Lower lobe of right lung (tissue), 2 donors: ENCODE measurements around the gene ADAMTS12. TPM values are rescaled to one million over a fixed set of nuclear protein-coding genes. Genes with fewer than 3 reads are reported as not detected.

Source experiments
- ATAC-seq, 2 donors: fragments of 200-7000 bp; cut with Tn5 transposase; one replicate each; pipeline ENCODE4 v1.9.1; 2020 to 2022; ENCODE audit warnings: mild to moderate bottlenecking in 2 of 2, moderate library complexity in 2 of 2
- DNase-seq: peaks from one replicate; pipeline ENCODE4 v3.0.0-alpha.2; 2020
- H3K27ac ChIP-seq: fragments of 200-600 bp; one replicate; pipeline ENCODE4 v1.8.0; 2022
- H3K27me3 ChIP-seq: fragments of 200-600 bp; one replicate; pipeline ENCODE4 v1.8.0; 2022; ENCODE audit warnings: low read depth
- H3K36me3 ChIP-seq: fragments of 200-600 bp; one replicate; pipeline ENCODE4 v1.8.0; 2022; ENCODE audit warnings: mild to moderate bottlenecking
- H3K4me1 ChIP-seq: fragments of 200-600 bp; one replicate; pipeline ENCODE4 v1.8.0; 2022
- H3K4me3 ChIP-seq: fragments of 200-600 bp; one replicate; pipeline ENCODE4 v1.8.0; 2022; ENCODE audit warnings: mild to moderate bottlenecking
- H3K9me3 ChIP-seq: fragments of 200-600 bp; one replicate; pipeline ENCODE4 v1.8.0; 2022
- intact Hi-C: fragments of 100-400 bp; cut with DNase I; formaldehyde crosslinking; loops from one replicate; pipeline ENCODE4 v1.11.0; 2022
- total RNA-seq: library from RNA; stranded (reverse); fragmentation: NEBNext Ultra II Directional; extraction: Animal tissue kit (Norgen Biotek cat#: 25700); gene quantifications from one replicate; pipeline ENCODE4 v1.2.1, GENCODE V29; 2021
- TF ChIP-seq, protein P1 (sequence below): fragments of 200-600 bp; IDR thresholded peaks from one replicate; pipeline ENCODE4 v1.8.0; 2022; ENCODE audit warnings: antibody characterized with exemption, mild to moderate bottlenecking
- donor health status: DM: no; HTN: yes; CAD: no; lungs with severe emphysema.

The ADAMTS12 gene
- total RNA-seq, 1 donor from 2014 or later, result 7.6 TPM

DNA sequence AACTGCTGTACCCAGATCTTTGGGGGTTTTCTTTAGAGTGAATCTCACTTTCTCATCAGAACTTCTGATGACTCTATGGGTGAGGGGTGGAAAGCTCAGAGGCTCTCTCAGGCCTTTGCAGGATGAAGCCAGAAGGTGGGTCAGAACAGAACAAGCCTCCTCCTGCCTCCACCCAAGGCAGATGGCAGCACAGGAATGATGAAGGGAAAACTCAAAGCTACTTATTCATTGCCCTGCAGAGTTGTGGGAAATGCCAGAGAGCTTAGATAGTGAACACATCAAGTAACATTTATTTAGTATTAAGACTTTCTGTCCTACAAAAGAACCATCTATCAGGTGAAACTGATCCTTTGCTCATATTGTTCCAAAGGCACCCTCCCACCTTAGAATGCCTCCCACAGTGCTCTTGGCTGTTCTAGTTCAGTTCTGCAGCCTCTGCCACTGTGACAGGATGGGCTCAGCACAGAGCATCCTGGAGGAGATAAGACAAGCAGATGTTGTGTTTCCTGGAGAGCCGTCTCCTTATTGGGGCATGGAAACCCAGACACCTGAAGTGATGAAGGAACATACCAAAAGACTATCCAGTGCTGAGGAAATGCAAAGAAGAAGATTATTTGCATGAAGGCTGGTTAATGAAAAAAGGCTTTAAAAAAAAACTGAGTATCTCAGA lies 146.6 kb downstream of the ADAMTS12 start:
- intact Hi-C loops, result no loop called here
- H3K27ac ChIP-seq, result no peak overlapping the region
- DNase-seq (no peak), ATAC-seq (no peak)
- H3K4me3 ChIP-seq, result no peak overlapping the region
- H3K27me3 ChIP-seq, result no peaks in the 10 kb centered on the region
- TF ChIP-seq, protein P1, sequence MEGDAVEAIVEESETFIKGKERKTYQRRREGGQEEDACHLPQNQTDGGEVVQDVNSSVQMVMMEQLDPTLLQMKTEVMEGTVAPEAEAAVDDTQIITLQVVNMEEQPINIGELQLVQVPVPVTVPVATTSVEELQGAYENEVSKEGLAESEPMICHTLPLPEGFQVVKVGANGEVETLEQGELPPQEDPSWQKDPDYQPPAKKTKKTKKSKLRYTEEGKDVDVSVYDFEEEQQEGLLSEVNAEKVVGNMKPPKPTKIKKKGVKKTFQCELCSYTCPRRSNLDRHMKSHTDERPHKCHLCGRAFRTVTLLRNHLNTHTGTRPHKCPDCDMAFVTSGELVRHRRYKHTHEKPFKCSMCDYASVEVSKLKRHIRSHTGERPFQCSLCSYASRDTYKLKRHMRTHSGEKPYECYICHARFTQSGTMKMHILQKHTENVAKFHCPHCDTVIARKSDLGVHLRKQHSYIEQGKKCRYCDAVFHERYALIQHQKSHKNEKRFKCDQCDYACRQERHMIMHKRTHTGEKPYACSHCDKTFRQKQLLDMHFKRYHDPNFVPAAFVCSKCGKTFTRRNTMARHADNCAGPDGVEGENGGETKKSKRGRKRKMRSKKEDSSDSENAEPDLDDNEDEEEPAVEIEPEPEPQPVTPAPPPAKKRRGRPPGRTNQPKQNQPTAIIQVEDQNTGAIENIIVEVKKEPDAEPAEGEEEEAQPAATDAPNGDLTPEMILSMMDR, result no peak
- H3K4me1 ChIP-seq, result no peaks in the 10 kb centered on the region
- no peaks in the 10 kb centered on the region for H3K36me3 ChIP-seq
- H3K9me3 ChIP-seq, result no peaks in the 10 kb centered on the region

DNA sequence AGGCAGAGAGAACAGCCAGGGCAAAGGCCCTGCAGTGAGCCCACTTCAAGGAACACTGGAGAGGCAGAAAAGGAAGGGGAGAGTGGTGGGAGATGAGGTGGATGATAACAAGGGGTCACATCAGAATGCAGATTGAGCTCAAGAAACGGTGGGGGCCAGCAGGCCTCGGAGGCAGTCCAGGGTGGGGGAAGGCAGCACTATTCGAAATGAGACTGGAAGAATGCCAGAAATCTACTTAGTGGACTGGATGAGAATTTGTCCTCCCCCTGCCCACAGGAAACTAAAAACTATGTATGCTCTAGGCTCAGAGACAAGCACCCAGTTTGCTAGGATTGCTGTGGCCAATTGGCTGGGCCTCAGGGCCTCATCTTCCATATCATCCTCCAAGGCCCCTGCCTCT lies 148.7 kb downstream of the ADAMTS12 start:
- Histone ChIP-seq H3K4me3 (no peak overlapping the region), H3K27me3 (no peaks in the 10 kb centered on the region), H3K36me3 (no peaks in the 10 kb centered on the region), H3K4me1 (no peaks in the 10 kb centered on the region), H3K27ac (no peak overlapping the region), H3K9me3 (no peaks in the 10 kb centered on the region)
- intact Hi-C loops, result no loop called here
- DNase-seq (no peak), ATAC-seq (no peak)
- TF ChIP-seq, protein P1, result no peak

DNA sequence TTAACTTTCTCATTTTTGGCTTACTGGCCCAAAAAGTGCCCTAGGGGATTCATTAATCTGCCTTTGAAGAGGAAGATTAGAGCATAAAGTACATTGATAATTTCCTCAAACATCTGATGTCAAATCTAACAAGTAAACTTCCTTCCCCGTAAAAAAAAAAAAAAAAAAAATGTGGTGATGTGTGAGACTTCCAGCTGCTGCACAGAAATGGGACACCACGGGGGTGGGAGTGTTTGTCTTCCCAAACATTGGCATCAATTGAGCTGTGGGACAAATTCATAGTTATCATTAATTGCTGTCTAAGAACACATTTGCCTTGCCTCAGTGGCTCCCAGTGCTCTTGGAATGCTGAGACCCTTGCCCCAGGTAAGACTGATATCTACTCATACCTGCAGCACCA lies 149.6 kb downstream of the ADAMTS12 start:
- H3K36me3 ChIP-seq, result no peaks in the 10 kb centered on the region
- no peaks in the 10 kb centered on the region for H3K27me3 ChIP-seq
- ATAC-seq (no peak), DNase-seq (no peak)
- no peak overlapping the region for H3K27ac ChIP-seq
- TF ChIP-seq, protein P1, result no peak
- intact Hi-C loops, result no loop called here
- no peak overlapping the region for H3K4me3 ChIP-seq
- H3K4me1 ChIP-seq, result no peaks in the 10 kb centered on the region
- H3K9me3 ChIP-seq, result no peaks in the 10 kb centered on the region

DNA sequence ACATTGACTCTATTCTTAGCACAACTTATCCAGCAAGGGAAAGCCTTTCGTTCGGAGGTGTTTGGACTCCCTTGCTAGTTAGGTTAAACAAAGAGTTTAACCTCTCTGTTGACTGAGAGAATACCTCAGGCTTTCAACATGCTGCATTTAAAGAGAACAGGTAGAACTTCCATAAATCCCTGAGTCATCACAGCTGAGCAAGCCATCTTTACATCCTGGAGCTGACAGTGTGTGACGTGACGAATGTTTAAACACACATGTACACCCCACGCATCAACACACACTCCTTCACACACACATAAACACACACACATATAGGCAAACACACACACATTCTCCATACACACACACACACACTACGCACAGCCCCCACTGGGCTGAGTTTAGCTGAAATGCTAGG lies 152.8 kb downstream of the ADAMTS12 start:
- intact Hi-C loops, result no loop called here

DNA sequence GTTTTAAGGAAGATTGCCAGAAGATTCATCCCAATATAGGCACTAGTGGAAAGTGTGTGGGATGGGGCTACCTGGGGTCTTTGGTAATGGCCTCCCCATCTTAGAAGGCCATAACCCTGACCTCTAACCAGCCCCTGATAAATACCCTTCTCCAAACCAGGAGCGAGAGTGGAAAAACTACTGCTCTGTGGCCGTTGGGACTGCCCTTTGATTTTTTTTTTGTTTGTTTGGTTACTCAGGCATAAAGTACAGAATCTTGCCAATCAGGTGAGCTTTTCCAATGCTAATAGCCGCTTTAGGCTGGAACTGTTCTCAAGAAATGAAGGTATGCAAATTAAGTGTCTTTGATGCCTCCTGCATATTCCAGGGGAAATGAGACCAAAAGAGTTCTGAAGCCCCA lies 153.7 kb downstream of the ADAMTS12 start:
- H3K27me3 ChIP-seq, result no peaks in the 10 kb centered on the region
- H3K4me3 ChIP-seq, result no peak overlapping the region
- ATAC-seq, result no peak
- intact Hi-C loops, result no loop called here
- H3K27ac ChIP-seq, result no peak overlapping the region
- TF ChIP-seq, protein P1, result no peak
- no peaks in the 10 kb centered on the region for H3K36me3 ChIP-seq
- no peak for DNase-seq
- no peaks in the 10 kb centered on the region for H3K9me3 ChIP-seq
- peaks cover 6% of the 10 kb centered on the region for H3K4me1 ChIP-seq

More for the DNA sequence above, 152.8 kb downstream of the ADAMTS12 start:
- no peak for ATAC-seq
- Histone ChIP-seq H3K27me3 (no peaks in the 10 kb centered on the region), H3K27ac (no peak overlapping the region), H3K9me3 (no peaks in the 10 kb centered on the region), H3K36me3 (no peaks in the 10 kb centered on the region), H3K4me3 (no peak overlapping the region), H3K4me1 (peaks cover 6% of the 10 kb centered on the region)
- TF ChIP-seq, protein P1, result no peak
- DNase-seq, result no peak
